ENCODE data around the gene RBM39.

DNA sequence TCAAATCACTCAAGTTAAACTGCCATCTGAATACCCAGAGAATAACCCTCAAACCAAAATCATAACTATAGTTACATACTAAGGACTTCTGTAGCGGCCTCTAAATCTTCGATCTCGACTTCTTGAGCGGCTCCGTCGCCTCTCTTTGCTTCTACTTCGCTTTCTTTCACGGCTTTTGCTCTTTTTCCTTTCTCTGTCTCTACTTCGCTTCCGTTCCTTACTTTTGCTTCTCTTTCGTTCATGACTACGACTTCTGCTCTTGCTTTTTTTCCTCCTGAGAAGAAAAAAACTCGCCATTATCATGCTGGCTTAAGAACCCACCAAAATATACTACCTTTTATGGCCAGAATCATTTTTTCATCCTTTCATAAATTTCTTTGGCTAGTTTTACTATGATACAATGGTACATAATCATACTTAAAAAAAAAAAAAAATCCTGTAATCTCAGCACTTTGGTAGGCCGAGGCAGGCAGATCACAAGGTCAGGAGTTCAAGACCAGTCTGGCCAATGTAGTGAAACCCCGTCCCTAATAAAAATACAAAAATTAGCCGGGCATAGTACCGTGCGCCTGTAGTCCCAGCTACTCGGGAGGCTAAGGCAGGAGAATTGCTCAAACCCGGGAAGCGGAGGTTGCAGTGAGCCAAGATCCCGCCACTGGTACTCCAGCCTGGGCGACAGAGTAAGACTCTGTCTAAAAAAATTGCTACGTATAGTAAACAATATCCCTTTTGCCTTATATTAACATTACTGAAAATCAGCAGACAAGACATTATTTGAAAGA, 10.0 kb downstream of the RBM39 start:
- TF ChIP-seq SUZ12 (IDR thresholded peaks at IDR 0.05), result no peak
- TF ChIP-seq SP1 (IDR thresholded peaks at IDR 0.05), result no peak
- TF ChIP-seq, protein P1, sequence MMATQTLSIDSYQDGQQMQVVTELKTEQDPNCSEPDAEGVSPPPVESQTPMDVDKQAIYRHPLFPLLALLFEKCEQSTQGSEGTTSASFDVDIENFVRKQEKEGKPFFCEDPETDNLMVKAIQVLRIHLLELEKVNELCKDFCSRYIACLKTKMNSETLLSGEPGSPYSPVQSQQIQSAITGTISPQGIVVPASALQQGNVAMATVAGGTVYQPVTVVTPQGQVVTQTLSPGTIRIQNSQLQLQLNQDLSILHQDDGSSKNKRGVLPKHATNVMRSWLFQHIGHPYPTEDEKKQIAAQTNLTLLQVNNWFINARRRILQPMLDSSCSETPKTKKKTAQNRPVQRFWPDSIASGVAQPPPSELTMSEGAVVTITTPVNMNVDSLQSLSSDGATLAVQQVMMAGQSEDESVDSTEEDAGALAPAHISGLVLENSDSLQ (IDR thresholded peaks at IDR 0.05), result no peak
- no peak for TF ChIP-seq FOXA1 (IDR thresholded peaks at IDR 0.05)
- TF ChIP-seq NFRKB (IDR thresholded peaks at IDR 0.05), result no peak
- TF ChIP-seq FOXM1 (IDR thresholded peaks at IDR 0.05; ENCODE audit: borderline replicate concordance), result no peak
- no peak for TF ChIP-seq FOXK2 (IDR thresholded peaks at IDR 0.05)
